22Rv1 (cell line): Measurements from ENCODE around the gene ZNF764.

Source experiments
- CTCF ChIP-seq: fragments of 450-650 bp; IDR thresholded peaks from 2 replicates; pipeline ENCODE4 v1.5.1; 2017; ENCODE audit warnings: mild to moderate bottlenecking
- ZFX ChIP-seq: fragments of 450-650 bp; IDR thresholded peaks from 2 replicates; pipeline ENCODE4 v1.6.1; 2017; ENCODE audit warnings: antibody characterized with exemption, borderline replicate concordance

DNA sequence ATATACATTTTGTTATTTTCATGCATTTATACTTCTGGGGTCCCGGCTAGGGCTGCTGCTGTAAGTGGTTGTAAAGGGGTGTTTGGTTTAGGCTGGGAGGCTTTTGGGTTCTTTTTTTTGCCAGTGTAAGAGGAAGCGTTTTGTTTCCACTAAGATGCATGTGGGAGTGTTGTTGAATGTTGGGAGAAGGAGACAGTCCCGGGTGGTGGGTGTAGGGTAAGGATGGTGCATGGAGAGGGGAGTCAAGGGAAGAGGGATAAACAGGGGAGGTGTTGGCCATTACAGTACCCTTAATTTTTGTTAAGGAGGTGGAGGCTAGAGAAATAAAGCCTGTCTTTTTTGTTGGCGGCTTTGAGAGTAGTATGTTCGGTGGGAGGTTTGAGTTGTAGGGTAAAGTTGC lies 15.1 kb downstream of the ZNF764 start:
- no peak for TF ChIP-seq CTCF
- no peak for TF ChIP-seq ZFX
